GM21576 (cell line): ENCODE measurements around the gene CBX1.
"Not testable (repeated sequence)": the region's sequence is repeated elsewhere in the genome, so short reads cannot be mapped to it uniquely, and the experiment has no call there.

Experiments used
- ATAC-seq: cut with Tn5 transposase; IDR thresholded peaks from one replicate; pipeline ENCODE4 v1.9.1; 2021; ENCODE audit warnings: mild to moderate bottlenecking, moderate library complexity; ENCODE audit not compliant: unreplicated experiment

CBX1 gene

DNA sequence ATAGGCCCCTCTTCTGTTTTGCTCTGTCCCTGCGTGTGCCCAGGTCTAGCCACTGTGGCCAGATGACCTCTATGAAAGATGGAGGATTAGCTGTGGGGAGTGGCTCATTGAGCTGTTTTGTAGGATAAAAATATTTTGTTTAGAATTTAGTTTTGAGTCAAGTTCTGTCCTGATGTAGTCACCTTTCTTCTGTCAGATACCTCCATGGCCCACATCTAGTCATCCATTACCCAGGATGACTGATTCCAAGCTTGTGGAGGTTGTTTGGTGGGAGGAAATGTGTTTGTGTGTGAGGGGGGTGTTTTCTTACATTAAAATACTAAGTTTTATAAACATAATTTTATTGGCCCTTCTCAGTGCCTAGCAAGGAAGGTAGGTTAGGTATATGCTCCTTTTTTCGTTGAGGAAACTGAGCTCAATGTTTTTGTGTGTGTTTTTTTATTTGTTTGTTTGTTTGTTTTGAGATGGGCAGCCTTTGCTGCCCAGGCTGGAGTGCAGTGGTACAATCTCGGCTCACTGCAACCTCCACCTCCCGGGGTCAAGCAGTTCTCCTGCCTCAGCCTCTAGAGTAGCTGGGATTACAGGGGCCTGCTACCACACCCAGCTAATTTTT is 22.6 kb upstream of the CBX1 start:
- no peak for ATAC-seq

GRCh38 chr17:48123111-48123510 is 21.8 kb upstream of the CBX1 start:
- no peak for ATAC-seq

- ATAC-seq, result no peak
Measured at GRCh38 chr17:48122665-48123045, 21.4 kb upstream of the CBX1 start.

DNA sequence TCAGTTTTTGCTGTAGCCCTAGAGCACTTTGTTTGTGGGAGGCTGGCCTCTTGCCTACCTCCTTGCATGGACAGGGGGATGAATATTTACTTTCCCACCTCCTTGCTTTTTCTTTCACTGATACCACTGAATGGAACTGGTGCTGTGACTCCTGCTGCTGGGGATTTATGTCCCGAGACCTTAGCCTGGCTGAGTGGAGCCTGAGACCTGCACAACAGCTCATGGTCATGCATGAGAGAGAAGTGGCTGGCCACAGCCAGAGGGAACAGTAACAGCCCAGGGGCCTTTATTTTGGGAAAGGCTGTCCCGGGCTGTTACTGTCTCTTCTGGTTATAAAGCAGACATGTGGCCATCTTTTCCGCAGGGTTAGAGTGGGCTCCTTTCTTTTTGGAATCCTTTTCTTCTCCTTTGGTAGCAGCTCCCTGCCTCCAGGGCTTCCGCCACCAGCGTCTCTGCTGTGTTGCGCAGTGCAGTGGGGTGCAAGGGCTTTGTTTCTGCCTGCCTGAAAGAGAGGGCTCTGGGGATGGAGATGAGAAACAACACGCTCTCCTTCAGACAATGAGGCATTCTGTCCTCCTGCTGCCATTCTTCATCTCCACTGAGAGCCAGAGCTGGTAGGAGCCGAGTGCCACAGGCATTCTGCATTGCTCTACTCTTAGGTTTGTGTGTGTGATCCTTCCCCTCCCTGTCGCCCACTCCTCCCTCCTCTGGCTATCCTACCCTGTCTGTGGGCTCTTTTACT is 20.8 kb upstream of the CBX1 start:
- no peak for ATAC-seq

DNA sequence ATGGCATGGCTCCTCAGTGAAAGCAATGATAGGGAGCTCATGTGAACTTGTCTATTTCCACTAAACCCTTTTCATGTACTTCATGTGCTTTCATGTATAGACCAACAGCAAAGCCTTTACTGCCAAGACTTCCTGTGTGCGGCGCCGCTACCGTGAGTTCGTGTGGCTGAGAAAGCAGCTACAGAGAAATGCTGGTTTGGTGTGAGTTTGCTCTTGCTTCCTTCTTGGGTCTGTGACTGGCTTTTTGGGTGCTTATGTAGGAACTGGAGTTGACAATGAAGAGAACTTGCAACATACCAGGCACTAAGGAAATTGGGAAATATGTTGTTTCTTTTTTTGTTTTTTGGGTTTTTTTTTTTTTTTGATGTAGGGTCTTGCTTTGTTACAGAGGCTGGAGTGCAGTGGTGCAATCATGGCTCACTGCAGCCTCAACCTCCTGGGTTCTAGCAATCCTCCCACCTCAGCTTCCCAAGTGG is 12.0 kb upstream of the CBX1 start:
- peak; percentile 39 for ATAC-seq

DNA sequence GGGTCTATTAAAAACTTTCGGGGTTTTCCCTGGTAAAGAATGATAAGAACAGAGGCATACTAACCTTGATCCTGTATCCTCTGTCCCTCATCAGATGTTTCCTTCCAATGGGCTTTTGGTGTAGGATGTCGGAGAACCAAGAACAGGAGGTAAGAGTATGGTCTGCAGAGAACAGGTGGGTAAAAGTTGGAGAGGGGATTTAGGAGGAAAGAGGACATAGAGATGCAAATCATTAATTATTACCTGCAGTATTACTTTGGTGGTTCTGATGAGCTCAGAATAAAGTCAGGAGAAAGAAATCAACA is 10.6 kb upstream of the CBX1 start:
- ATAC-seq, result no peak

DNA sequence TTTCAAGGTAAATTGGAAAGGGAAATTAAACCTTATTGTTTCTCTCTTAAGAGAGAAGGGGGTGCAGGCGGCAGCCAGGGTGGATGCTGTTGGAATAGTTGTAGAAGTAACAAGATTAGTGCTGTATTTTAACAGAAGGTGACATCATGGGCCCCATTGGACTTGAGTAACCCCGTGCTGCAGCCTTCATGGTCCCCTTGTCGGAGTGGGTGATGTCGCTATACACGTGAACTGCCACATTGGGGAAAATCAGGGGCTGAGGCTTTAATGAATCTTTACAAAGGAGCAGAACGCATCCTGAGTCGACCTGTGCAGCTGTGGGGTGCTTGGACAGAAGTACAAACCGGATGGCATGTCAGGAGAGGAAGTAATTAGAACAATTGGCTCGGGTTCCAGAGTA is 9.5 kb upstream of the CBX1 start:
- ATAC-seq, result no peak

DNA sequence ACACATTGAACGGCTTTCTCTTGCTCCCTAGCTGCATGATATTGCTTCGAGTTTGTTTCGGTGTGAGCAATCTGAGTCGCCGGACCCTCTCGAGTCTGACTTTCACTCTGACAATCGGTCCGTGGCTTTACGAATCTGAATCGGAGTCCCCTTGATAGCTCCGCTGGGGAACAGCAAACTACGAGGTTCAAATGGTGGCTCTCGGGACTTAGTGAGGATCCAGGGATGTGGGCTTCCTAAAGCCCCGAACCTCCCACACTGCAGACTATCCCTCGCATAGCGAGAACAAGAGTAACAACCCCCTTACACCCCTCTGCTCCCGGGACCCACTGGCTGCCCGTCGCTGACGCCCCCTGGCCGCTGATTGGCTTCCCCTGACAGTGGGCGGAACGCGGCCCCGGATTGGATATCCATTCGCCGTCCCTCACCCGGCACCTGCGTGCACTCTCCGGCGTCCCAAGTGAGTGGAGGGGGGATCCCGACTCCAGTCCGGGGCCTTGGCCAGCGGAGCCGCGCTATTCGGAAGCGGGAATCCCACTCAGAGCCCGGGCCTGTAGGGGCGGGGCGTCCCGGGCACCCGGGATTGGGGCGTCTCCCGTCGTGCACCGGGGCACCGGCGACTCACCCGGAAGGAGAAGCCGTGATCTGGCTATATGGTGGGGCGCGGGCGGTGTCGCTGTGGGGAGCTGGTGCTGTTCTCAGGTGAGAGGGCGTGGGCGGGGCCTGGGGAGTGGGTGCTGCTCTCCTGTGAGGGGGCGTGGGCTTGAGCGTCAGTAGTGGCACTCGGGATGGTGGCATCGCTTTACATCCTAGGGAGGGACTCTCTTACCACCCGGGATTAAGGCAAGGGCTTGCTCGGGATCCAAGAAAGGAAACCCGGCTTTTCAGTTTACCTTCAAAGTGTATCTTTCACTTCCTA is 6.1 kb upstream of the CBX1 start, which contains the start of gene SNX11:
TSS of gene SNX11 (plus strand) at position 630 of the 919 bp plus-strand sequence. CDS start 4,278 bp downstream, outside the sequence.
- ATAC-seq, result peak; percentile 73

- no peak for ATAC-seq
Measured at GRCh38 chr17:48106802-48107136, 5.5 kb upstream of the CBX1 start.

- ATAC-seq, result no peak
Measured at GRCh38 chr17:48104440-48104839, 3.2 kb upstream of the CBX1 start.

DNA sequence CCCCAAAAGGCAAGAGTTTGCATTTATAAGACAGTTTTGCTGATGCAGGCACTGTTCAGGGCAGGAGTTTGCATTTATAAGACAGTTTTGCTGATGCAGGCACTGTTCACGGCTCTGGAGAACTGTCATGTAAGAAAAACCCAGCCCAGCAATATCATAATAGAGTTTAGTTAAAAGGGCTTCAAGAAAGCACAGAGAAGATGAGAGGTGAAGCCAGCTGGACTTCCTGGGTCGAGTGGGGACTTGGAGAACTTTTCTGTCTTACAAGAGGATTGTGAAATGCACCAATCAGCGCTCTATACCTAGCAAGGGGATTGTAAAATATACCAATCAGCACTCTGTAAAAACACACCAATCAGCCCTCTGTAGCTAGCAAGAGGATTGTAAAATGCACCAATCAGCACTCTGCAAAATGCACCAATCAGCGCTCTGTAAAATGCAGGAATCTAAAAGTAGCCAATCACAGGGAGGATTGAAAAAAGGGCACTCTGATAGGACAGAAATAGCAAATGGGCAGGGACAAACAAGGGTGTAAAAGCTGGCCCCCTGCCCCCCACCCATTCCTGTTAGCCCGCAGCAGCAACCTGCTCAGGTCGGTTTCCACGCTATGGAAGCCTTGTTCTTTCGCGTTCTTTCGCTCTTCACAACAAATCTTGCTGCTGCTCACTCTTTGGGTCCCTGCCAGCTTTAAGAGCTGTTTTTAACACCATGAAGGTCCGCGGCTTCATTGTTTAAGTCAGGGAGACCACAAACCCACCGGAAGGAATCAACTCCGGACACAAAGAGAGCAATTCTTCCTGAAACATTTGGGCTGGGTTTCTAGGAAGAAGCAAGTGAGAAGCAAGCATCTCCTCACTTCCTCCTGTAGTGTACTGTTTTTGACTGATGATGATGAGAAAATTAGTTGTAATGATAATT is 1.8 kb upstream of the CBX1 start:
- no peak for ATAC-seq

- ATAC-seq, result no peak
Measured at GRCh38 chr17:48102043-48102750, 919 bp upstream of the CBX1 start.

DNA sequence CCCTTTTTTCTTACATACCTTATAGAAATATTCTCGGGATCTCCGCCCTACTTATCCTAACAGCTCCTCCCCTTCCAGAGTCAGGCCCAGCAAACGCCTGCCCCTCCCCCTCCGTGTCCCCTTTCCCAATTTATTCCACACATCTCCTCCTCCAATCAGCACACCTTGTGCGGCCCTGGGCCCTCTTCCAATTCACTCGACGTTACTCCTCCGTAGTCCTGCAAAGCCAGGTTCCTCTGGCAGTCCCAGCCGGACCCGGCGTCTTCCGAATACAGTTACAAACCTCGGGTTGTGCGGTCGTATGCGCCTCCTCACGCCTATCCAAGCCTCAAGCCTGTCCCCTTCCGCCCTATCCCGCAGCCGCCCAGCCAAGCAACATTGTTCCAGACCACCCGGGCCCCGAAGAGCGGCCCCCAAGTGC is 677 bp downstream of the CBX1 start:
- no peak for ATAC-seq

GRCh38 chr17:48100160-48100559 is 1.1 kb downstream of the CBX1 start:
- ATAC-seq, result no peak

DNA sequence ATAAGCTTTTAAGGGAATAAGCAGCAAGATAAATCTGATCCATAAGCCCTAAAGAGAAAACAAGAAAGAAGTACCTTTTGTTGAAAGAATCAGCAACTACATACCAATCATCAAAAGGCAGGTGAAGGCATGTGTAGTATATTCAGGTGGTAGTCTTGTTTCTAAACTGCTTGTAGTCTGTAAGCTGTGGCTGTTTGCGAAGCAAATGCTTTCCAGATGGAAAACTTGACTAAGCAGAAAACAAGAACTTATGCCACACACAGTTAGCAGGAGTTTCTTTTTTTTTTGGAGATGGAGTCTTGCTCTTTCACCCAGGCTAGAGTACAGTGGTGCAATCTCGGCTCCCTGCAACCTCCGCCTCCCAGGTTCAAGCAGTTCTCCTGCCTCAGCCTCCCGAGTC is 5.7 kb downstream of the CBX1 start:
- no peak for ATAC-seq

DNA sequence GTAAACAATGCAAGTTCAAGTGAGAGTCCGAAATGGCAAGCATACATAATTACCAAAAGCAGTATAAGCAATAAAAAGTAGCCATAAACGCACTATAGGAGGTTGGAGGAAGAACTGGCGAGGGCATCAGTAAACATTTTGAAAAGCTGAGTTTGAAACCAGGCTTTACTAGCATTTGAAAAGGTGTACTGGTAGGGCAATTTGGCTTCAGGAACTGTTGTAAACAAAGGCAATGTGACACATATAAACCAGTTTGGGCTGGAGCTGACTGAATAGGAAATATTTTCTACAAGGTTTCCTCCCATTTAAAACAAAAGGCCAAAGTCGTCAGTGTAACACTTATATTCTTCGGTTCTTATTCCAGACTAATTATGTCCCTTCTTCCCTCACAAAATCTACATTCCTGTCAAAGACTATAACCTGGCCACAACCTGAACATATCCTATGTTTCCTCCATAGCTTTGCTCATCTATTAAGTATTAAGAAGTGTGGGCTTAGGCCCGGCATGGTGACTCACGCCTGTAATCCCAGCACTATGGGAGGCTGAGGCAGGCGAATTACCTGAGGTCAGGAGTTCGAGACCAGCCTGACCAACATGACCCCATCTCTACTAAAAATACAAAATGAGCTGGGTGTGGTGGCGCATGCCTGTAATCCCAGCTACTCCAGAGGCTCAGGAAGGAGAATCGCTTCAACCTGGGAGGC is 7.8 kb downstream of the CBX1 start:
- ATAC-seq, result no peak

DNA sequence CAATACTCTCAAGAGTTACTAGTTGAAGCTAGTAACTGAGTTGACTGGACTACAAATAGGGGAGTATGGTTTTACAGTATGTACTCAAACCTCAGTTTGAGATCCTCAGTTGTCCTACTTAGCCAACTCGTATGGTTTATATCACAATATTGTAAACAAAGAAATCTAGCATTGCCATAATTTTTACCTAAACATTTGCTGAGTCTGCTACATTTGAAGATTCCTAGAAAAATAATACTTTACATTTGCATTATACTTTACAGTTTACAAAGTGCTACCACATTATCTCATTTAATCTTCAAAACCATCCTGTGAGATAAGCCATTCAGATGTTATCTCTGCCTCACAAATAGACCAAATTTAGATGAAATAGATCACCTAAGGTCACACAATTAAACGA is 16.3 kb downstream of the CBX1 start:
- ATAC-seq, result no peak

GRCh38 chr17:48081858-48082257 is 19.4 kb downstream of the CBX1 start:
- ATAC-seq, result no peak

DNA sequence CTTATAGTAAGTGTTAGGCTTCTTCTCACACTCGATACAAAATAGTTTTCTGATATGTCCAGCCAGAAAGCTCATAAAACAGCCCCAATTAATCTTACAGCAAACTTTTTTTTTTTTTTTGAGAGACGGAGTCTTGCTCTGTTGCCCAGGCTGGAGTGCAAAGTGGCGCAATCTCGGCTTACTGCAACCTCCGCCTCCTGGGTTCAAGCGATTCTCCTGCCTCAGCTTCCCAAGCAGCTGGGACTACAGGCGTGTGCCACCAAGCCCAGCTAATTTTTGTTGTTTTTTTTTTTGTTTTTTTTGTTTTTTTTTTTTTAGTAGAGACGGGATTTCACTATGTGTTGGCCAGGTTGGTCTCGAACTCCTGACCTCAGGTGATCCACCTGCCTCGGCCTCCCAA is 24.1 kb downstream of the CBX1 start:
- ATAC-seq, result not testable (repeated sequence)
